PC-3 (cell line): ENCODE results near the gene HYLS1. TPM values are rescaled to one million over a fixed set of nuclear protein-coding genes. Genes with fewer than 3 reads are reported as not detected.
A peak's percentile ranks its signal among the peaks of the same experiment; 100 is the strongest.

ENCODE experiments used
- ATAC-seq: fragments of 200-7000 bp; cut with Tn5 transposase; 2 replicates; pipeline ENCODE4 v1.9.1; 2020; ENCODE audit warnings: mild to moderate bottlenecking, moderate library complexity
- BruUV-seq: library from RNA; stranded (reverse); fragments of 400-500 nt; replicated peaks from 2 replicates; lab custom pipeline; 2021; lab: Mats Ljungman, UMichigan
- CTCF ChIA-PET: fragments of 300-600 bp; sonication (Branson Sonifier 250); formaldehyde crosslinking; loops from one replicate; lab custom pipeline; 2022; ENCODE audit warnings: antibody characterized with exemption; lab: Charles Lee
- POLR2A ChIA-PET: fragments of 300-600 bp; sonication (Branson Sonifier 250); formaldehyde crosslinking; loops from one replicate; lab custom pipeline; 2022; ENCODE audit warnings: antibody characterized with exemption; ENCODE audit not compliant: unreplicated experiment; lab: Charles Lee
- DNase-seq: peaks from one replicate; pipeline ENCODE4 v3.0.0-alpha.2; 2015
- H2AFZ ChIP-seq: fragments of 300-600 bp; sonication (generic); 2 replicates; pipeline ENCODE4 v1.6.0; 2016; ENCODE audit warnings: antibody characterized with exemption, low read length
- H3F3A ChIP-seq: fragments of 300-600 bp; sonication (generic); one replicate; pipeline ENCODE4 v1.6.0; 2017; ENCODE audit warnings: antibody characterized with exemption, low read length, control low read depth, mild to moderate bottlenecking; ENCODE audit not compliant: unreplicated experiment
- H3K27ac ChIP-seq: fragments of 300-600 bp; sonication (generic); 2 replicates; pipeline ENCODE4 v1.5.1; 2016; ENCODE audit warnings: mild to moderate bottlenecking, low read length
- H3K27me3 ChIP-seq: fragments of 300-600 bp; sonication (generic); 2 replicates; pipeline ENCODE4 v1.6.1; 2016; ENCODE audit warnings: low read length, mixed read lengths
- H3K36me3 ChIP-seq: fragments of 300-600 bp; sonication (generic); 2 replicates; pipeline ENCODE4 v1.6.1; 2016; ENCODE audit warnings: low read depth, mixed run types, low read length, mixed read lengths
- H3K4me1 ChIP-seq: fragments of 300-600 bp; sonication (generic); 2 replicates; pipeline ENCODE4 v1.5.1; 2016; ENCODE audit warnings: low read length; ENCODE audit not compliant: insufficient read depth
- H3K4me2 ChIP-seq: fragments of 300-600 bp; sonication (generic); 2 replicates; pipeline ENCODE4 v1.6.0; 2016; ENCODE audit warnings: low read length
- H3K4me3 ChIP-seq: fragments of 300-600 bp; sonication (generic); 2 replicates; pipeline ENCODE4 v1.5.1; 2016; ENCODE audit warnings: mild to moderate bottlenecking, low read length, mixed read lengths
- H3K79me2 ChIP-seq: fragments of 300-600 bp; sonication (generic); 2 replicates; pipeline ENCODE4 v1.6.1; 2017; ENCODE audit warnings: low read length, mixed read lengths
- H3K9ac ChIP-seq: fragments of 300-600 bp; sonication (generic); 2 replicates; pipeline ENCODE4 v1.6.0; 2016; ENCODE audit warnings: mild to moderate bottlenecking, low read length
- H3K9me2 ChIP-seq: fragments of 300-600 bp; sonication (generic); replicated peaks from 2 replicates; pipeline ENCODE4 v1.6.1; 2016; ENCODE audit warnings: mixed run types, low read length, mixed read lengths
- H3K9me3 ChIP-seq: fragments of 300-600 bp; sonication (generic); 2 replicates; pipeline ENCODE4 v1.6.1; 2016; ENCODE audit warnings: low read length, mixed read lengths
- H4K20me1 ChIP-seq: fragments of 300-600 bp; sonication (generic); 2 replicates; pipeline ENCODE4 v1.6.1; 2016; ENCODE audit warnings: low read length, mixed read lengths
- CTCF ChIP-seq: fragments of 300-600 bp; sonication (generic); conservative IDR thresholded peaks from 2 replicates; pipeline ENCODE4 v1.5.1; 2017; ENCODE audit warnings: antibody characterized with exemption, low read depth, mild to moderate bottlenecking, low read length
- EZH2 ChIP-seq: fragments of 300-600 bp; sonication (generic); IDR thresholded peaks from one replicate; pipeline ENCODE4 v1.6.1; 2017; ENCODE audit warnings: antibody characterized with exemption, mild to moderate bottlenecking, low read length; ENCODE audit not compliant: unreplicated experiment
- EZH2phosphoT487 ChIP-seq: fragments of 300-600 bp; sonication (generic); IDR thresholded peaks from 2 replicates; pipeline ENCODE4 v1.6.1; 2018; ENCODE audit warnings: mild to moderate bottlenecking, antibody characterized with exemption, low read length, borderline replicate concordance
- intact Hi-C: fragments of 100-400 bp; cut with micrococcal nuclease; formaldehyde crosslinking; loops from 2 replicates; pipeline ENCODE4 v1.9.0; 2023
- total RNA-seq: library from RNA; depleted of rRNA; stranded (reverse); fragments of >200 nt; gene quantifications from 2 replicates; pipeline ENCODE4 v1.2.3, GENCODE V29; 2014

The HYLS1 gene
- total RNA-seq, 1 experiment from 2014 or later, result 23.5 TPM

- no peak for TF ChIP-seq CTCF
- no peak for TF ChIP-seq EZH2
- no peak for TF ChIP-seq EZH2phosphoT487
- intact Hi-C loops, result no loop called here
- Histone ChIP-seq H3K4me1 (0 out of 2 replicates have a peak, but pooled peaks cover 3% of the 10 kb centered on the region), H3K9me3 (0 out of 2 replicates have a peak, but pooled peaks cover 7% of the 10 kb centered on the region), H2AFZ (no peak overlapping the region), H3K4me2 (no peak overlapping the region), H3K27me3 (no peaks in the 10 kb centered on the region), H3K27ac (no peak overlapping the region), H3F3A (no peaks in the 10 kb centered on the region), H3K79me2 (no peaks in the 10 kb centered on the region), H3K9ac (no peak overlapping the region), H3K4me3 (no peak overlapping the region), H4K20me1 (no peaks in the 10 kb centered on the region), H3K36me3 (peaks cover 9% of the 10 kb centered on the region; the same call in 1 of the 2 replicates), H3K9me2 (no peaks in the 10 kb centered on the region)
- no peak for ATAC-seq
- no peak for DNase-seq
- no TSS peak for BruUV-seq
- ChIA-PET POLR2A (no interaction called here), CTCF (no interaction called here)
Observed at GRCh38 chr11:125869521-125869920, 17.9 kb upstream of the HYLS1 start.

- intact Hi-C loops, result loop anchor here (5.0 to 10.0 kb wide), 2 partner anchors 449 to 707 kb away; partner anchors contain the start of gene PKNOX2
- no peak for ATAC-seq
- CTCF ChIA-PET, result no interaction called here
Observed at GRCh38 chr11:125871391-125872137, 15.9 kb upstream of the HYLS1 start.

More at GRCh38 chr11:125871391-125872137, 15.9 kb upstream of the HYLS1 start:
- Histone ChIP-seq H3K4me2 (no peak overlapping the region), H3F3A (no peaks in the 10 kb centered on the region), H3K9ac (no peak overlapping the region), H3K36me3 (peaks cover 9% of the 10 kb centered on the region; the same call in 1 of the 2 replicates), H2AFZ (no peak overlapping the region), H4K20me1 (no peaks in the 10 kb centered on the region), H3K27me3 (no peaks in the 10 kb centered on the region), H3K9me3 (0 out of 2 replicates have a peak, but pooled peaks cover 7% of the 10 kb centered on the region), H3K4me3 (no peak overlapping the region), H3K4me1 (0 out of 2 replicates have a peak, but pooled peaks cover 3% of the 10 kb centered on the region), H3K79me2 (no peaks in the 10 kb centered on the region), H3K27ac (no peak overlapping the region), H3K9me2 (no peaks in the 10 kb centered on the region)
- BruUV-seq, result no TSS peak
- DNase-seq, result peak; percentile 48
- TF ChIP-seq EZH2 (no peak), EZH2phosphoT487 (no peak), CTCF (peak; percentile 67)
- POLR2A ChIA-PET, result no interaction called here
